Uterus (tissue), 4 donors: Measurements from ENCODE around the gene EIF3B. TPM values are rescaled to one million over a fixed set of nuclear protein-coding genes. Genes with fewer than 3 reads are reported as not detected.
A peak's percentile ranks its signal among the peaks of the same experiment; 100 is the strongest.
"Not testable (repeated sequence)": the region's sequence is repeated elsewhere in the genome, so short reads cannot be mapped to it uniquely, and the experiment has no call there.

Experiments
- DNase-seq, 2 donors: peaks; one replicate each; pipeline ENCODE4 v3.0.0-alpha.2; 2019 to 2020
- H3K27ac ChIP-seq, 2 donors: fragments of 200-600 bp; sonication (generic); 1 replicate in 1 of 2; 2 replicates in 1 of 2; pipeline ENCODE4 v1.5.1; 2016 to 2018
- H3K27me3 ChIP-seq, 2 donors: fragments of 200-600 bp; sonication (generic); one replicate each; pipeline ENCODE4 v1.5.1; 2018 to 2019; ENCODE audit warnings: control low read depth in 1 of 2
- H3K36me3 ChIP-seq, 2 donors: fragments of 200-600 bp; sonication (generic); one replicate each; pipeline ENCODE4 v1.5.1; 2019; ENCODE audit warnings: control low read depth in 1 of 2
- H3K4me1 ChIP-seq, 2 donors: fragments of 200-600 bp; sonication (generic); one replicate each; pipeline ENCODE4 v1.5.1; 2018 to 2019; ENCODE audit warnings: control low read depth in 1 of 2
- H3K4me3 ChIP-seq, 2 donors: fragments of 200-600 bp; sonication (generic); 1 replicate in 1 of 2; 2 replicates in 1 of 2; pipeline ENCODE4 v1.5.1; 2018 to 2019; ENCODE audit warnings: mild to moderate bottlenecking in 1 of 2
- H3K9me3 ChIP-seq, 2 donors: fragments of 200-600 bp; sonication (generic); one replicate each; pipeline ENCODE4 v1.5.1; 2019; ENCODE audit warnings: control low read depth in 1 of 2
- POLR2A ChIP-seq, 2 donors: fragments of 450-650 bp; IDR thresholded peaks; one replicate each; pipeline ENCODE4 v1.6.1; 2016; ENCODE audit warnings: antibody characterized with exemption in 2 of 2, mild to moderate bottlenecking in 1 of 2, moderate library complexity in 1 of 2
- intact Hi-C: fragments of 100-400 bp; cut with DNase I; formaldehyde crosslinking; loops from one replicate; pipeline ENCODE4 v1.15.1; 2023; ENCODE audit warnings: low total_unique reads
- total RNA-seq, 4 donors: library from RNA; depleted of rRNA in 3 of 4; stranded (reverse); fragments of >200 nt in 3 of 4; gene quantifications; one replicate each; pipeline versions ENCODE4 v1.1.0 to v1.2.4, GENCODE V29; 2014 to 2023
- TF ChIP-seq, protein P1 (sequence below), 4 experiments: fragments of 200-600 bp in 2 of 4; fragments of 450-650 bp in 2 of 4; sonication (generic) in 2 of 4; IDR thresholded peaks; one replicate each; pipeline ENCODE4 v1.5.1; 2016 to 2019; ENCODE audit warnings: antibody characterized with exemption in 4 of 4, mild to moderate bottlenecking in 2 of 4, moderate library complexity in 1 of 4
- donor health status: DM: yes; HTN: yes; CAD: no.

EIF3B gene
- total RNA-seq, 4 donors from 2014 or later, result 67.6 to 155 (median 95.2) TPM

DNA sequence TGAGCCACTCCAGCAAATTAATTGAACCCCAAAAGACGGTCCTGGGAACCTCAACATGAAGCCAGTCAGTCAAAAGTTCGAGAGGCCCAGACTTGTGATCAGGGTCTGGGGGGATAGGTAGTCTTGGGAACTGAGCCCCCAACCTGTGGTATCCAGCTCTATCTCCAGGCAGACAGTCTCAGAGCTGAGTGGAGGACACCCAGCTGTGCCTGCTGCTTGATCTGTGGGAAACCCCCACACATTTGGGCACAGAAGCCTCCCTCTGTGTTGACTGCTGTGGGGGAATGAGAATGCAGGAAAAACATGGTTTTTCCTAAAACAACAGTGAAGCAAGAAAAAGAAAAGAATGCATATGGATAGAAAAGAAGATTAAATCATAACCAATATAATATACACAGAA is 24.1 kb upstream of the EIF3B start:
- H3K27ac ChIP-seq, result no peak overlapping the region
- H3K9me3 ChIP-seq, result no peaks in the 10 kb centered on the region
- H3K36me3 ChIP-seq, result no peaks in the 10 kb centered on the region
- H3K4me1 ChIP-seq, result no peaks in the 10 kb centered on the region
- intact Hi-C loops, result no loop called here
- DNase-seq, result no peak
- TF ChIP-seq POLR2A (IDR thresholded peaks at IDR 0.05), result no peak
- TF ChIP-seq, protein P1, sequence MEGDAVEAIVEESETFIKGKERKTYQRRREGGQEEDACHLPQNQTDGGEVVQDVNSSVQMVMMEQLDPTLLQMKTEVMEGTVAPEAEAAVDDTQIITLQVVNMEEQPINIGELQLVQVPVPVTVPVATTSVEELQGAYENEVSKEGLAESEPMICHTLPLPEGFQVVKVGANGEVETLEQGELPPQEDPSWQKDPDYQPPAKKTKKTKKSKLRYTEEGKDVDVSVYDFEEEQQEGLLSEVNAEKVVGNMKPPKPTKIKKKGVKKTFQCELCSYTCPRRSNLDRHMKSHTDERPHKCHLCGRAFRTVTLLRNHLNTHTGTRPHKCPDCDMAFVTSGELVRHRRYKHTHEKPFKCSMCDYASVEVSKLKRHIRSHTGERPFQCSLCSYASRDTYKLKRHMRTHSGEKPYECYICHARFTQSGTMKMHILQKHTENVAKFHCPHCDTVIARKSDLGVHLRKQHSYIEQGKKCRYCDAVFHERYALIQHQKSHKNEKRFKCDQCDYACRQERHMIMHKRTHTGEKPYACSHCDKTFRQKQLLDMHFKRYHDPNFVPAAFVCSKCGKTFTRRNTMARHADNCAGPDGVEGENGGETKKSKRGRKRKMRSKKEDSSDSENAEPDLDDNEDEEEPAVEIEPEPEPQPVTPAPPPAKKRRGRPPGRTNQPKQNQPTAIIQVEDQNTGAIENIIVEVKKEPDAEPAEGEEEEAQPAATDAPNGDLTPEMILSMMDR (IDR thresholded peaks at IDR 0.05), result no peak
- H3K27me3 ChIP-seq, result no peaks in the 10 kb centered on the region
- H3K4me3 ChIP-seq, result no peak overlapping the region

DNA sequence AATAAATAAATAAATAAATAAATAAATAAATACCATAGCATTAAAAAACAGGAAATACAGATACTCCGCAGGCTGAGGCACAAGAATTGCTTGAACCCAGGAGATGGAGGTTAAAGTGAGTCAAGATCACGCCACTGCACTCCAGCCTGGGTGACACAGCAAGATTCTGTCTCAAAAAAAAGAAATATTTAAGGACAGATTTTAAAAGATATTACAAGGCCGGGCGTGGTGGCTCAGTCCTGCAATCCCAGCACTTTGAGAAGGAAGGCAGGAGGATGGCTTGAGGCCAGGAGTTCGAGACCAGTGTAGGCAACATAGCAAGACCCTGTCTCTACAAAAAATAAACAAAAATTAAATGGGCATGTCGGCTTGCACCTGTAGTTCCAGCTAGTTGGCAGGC is 22.9 kb upstream of the EIF3B start:
- H3K27me3 ChIP-seq, result no peaks in the 10 kb centered on the region
- intact Hi-C loops, result no loop called here

DNA sequence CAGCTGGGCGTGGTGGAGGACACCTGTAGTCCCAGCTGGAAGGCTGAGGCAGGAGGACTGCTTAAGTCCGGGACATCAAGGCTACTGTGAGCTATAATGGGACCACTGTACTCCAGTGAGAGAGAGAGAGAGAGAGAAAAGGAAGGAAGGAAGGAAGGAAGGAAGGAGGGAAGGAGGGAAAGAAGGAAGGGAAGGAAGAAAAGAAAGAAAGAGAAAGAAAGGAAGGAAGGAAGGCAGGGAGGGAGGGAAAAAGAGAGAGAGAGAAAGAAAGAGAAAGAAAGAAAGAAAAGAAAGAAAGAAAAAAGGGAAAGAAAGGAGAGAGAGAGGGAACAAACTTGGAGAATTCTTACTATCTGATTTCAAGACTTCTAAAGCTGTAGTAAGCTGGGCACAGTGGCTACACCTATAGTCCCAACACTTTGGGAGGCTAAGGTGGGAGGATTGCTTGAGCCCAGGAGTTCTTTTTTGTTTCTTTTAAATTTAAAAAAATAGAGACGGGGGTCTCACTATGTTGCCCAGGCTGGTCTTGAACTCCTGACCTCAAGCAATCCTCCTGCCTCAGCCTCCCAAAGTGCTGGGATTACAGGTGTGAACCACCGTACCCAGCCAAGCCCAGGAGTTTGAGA is 21.9 kb upstream of the EIF3B start:
- H3K9me3 ChIP-seq, H3K27me3 ChIP-seq, H3K4me3 ChIP-seq, H3K4me1 ChIP-seq, H3K27ac ChIP-seq, DNase-seq, intact Hi-C loops, H3K36me3 ChIP-seq: not testable (repeated sequence)

More for the DNA sequence above, 22.9 kb upstream of the EIF3B start:
- Histone ChIP-seq H3K9me3 (no peaks in the 10 kb centered on the region), H3K36me3 (no peaks in the 10 kb centered on the region), H3K4me3 (no peak overlapping the region), H3K27ac (no peak overlapping the region), H3K4me1 (no peaks in the 10 kb centered on the region)
- no peak for TF ChIP-seq POLR2A (IDR thresholded peaks at IDR 0.05)
- TF ChIP-seq, protein P1 (IDR thresholded peaks at IDR 0.05), result no peak
- no peak for DNase-seq

DNA sequence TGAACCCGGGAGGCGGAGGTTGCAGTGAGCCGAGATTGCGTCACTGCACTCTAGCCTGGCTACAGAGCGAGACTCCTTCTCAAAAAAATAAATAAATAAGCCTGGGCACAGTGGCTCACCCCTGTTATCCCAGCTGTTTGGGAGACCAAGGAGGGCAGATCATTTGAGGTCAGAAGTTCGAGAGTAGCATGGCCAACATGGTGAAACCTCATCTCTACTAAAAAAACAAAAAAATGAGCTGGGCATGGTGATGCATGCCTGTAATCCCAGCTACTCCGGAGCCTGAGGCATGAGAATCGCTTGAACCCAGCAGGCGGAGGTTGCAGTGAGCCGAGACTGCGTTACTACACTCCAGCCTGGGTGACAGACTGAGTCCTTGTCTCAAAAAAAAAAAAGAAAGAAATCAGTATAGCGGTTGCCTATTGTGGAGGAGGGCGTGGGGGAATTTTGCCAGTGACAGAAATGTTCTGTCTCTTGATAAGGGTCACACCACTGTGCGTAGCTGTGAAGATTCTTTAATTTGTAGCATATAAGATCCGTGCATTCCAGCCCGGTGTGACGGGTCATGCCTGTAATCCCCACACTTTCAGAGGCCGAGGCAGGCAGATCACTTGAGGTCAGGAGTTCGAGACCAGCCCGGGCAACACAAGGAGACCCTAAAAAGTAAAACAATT is 17.9 kb upstream of the EIF3B start:
- no peaks in the 10 kb centered on the region for H3K36me3 ChIP-seq
- TF ChIP-seq, protein P1 (IDR thresholded peaks at IDR 0.05), result no peak
- no peak for TF ChIP-seq POLR2A (IDR thresholded peaks at IDR 0.05)

DNA sequence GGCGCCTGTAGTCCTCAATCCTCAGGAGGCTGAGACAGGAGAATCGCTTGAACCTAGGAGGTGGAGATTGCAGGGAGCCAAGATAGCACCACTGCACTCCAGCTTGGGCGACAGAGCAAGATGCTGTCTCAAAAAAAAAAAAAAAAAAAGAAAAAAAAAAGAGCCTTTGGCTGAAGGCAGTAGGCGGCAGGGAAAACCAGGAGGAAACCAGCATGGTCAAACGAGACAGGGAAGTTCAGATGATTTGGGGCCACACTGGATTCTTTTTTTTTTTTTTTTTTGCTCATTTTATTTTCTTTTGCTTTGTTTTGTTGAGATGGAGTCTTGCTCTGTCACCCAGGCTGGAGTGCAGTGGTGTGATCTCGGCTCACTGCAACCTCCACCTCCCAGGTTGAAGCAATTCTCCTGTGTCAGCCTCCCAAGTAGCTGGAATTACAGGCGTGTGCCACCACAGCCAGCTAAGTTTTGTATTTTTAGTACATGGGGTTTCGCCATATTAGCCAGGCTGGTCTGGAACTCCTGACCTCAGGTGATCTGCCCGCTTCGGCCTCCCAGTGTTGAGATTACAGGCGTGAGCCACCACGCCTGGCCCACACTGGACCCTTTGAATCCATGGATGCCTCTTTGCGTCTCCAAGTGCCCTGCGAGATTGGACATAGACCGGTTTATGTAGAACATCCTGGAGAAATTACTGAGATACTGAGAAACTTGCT is 7.1 kb upstream of the EIF3B start:
- H3K27me3 ChIP-seq, H3K4me1 ChIP-seq, intact Hi-C loops, H3K36me3 ChIP-seq, DNase-seq, H3K9me3 ChIP-seq, H3K4me3 ChIP-seq: not testable (repeated sequence)
- H3K27ac ChIP-seq, result peak overlapping the region; percentile 28 to 69

More for the DNA sequence above, 17.9 kb upstream of the EIF3B start:
- DNase-seq, result no peak
- H3K4me3 ChIP-seq, result no peak overlapping the region
- H3K4me1 ChIP-seq, result no peaks in the 10 kb centered on the region
- intact Hi-C loops, result no loop called here
- no peaks in the 10 kb centered on the region for H3K27me3 ChIP-seq
- H3K9me3 ChIP-seq, result no peaks in the 10 kb centered on the region
- H3K27ac ChIP-seq, result no peak overlapping the region

DNA sequence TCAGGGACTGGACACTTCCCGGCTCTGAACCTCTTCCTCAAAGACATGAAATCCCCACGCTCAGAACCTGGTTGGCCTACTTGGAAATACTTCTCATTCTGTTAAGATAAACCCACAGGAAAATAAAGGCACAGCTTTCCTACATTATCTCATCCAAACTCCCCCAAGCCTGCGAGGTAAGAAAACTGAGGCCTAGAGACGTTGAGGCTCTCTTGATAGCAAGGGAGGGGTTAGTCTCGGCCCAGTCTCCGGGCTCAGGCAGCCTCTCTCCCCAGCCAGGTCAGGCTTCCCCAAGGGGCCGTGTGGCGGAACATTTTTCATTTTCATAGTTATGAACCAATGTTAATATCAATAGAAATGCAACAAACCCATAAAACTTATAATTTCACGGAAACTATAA is 4.6 kb upstream of the EIF3B start:
- intact Hi-C loops, result loop anchor here (10.0 kb wide), 1 partner anchor 105 kb away; the partner anchor contains the start of genes MRM2 and NUDT1

More for the DNA sequence above, 4.6 kb upstream of the EIF3B start:
- DNase-seq, result no peak
- H3K9me3 ChIP-seq, result no peaks in the 10 kb centered on the region
- no peaks in the 10 kb centered on the region for H3K36me3 ChIP-seq
- no peak overlapping the region for H3K4me3 ChIP-seq
- TF ChIP-seq POLR2A (IDR thresholded peaks at IDR 0.05), result no peak
- TF ChIP-seq, protein P1 (IDR thresholded peaks at IDR 0.05), result no peak
- no peaks in the 10 kb centered on the region for H3K4me1 ChIP-seq
- H3K27ac ChIP-seq, result no peak overlapping the region
- no peaks in the 10 kb centered on the region for H3K27me3 ChIP-seq
